Hematopoietic multipotent progenitor cell treated with erythropoietin and hydrocortisone succinate and interleukin-3 and kit ligand, for 17 days (in vitro differentiated cells): ENCODE data around the gene ERP27.

ENCODE experiments used
- DNase-seq: peaks from one replicate; pipeline ENCODE4 v3.0.0-alpha.2; 2015; ENCODE audit warnings: low spot score

ERP27 gene

GRCh38 chr12:14959916-14960496 lies 21.7 kb upstream of the ERP27 start:
- peak; percentile 17 for DNase-seq

DNA sequence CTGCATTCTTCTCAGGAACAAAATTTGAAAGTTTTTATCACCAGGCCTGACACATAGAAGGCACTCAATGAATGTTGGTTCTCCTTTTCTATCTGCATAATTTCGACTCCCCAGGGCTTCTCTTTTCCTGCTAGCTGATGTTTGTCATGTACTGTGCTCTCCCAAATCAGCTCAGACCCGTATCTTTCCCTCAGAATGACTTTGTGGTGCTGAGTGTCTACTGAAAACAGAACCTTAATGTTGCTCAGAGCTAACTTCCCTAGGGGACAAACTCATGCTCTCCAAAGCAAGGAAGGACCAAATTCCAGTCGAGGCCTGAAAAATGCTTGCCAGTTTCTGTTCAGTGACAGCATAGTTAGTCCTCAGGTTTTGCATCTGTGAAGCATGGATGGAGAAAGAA lies 21.1 kb upstream of the ERP27 start:
- DNase-seq: peak; percentile 47

DNA sequence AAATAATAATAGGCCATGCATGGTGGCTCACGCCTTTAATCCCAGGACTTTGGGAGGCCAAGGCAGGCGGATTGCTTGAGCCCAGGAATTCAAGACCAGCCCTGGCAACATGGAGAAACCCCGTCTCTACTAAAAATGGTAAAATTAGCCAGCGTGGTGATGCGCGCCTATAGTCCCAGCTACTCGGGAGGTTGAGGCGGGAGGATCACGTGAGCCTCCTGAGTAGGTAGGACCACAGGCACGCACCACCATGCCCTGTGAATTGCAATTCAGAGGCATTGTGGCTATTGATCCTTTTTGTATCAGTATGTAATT lies 20.7 kb upstream of the ERP27 start:
- peak; percentile 35 for DNase-seq

DNA sequence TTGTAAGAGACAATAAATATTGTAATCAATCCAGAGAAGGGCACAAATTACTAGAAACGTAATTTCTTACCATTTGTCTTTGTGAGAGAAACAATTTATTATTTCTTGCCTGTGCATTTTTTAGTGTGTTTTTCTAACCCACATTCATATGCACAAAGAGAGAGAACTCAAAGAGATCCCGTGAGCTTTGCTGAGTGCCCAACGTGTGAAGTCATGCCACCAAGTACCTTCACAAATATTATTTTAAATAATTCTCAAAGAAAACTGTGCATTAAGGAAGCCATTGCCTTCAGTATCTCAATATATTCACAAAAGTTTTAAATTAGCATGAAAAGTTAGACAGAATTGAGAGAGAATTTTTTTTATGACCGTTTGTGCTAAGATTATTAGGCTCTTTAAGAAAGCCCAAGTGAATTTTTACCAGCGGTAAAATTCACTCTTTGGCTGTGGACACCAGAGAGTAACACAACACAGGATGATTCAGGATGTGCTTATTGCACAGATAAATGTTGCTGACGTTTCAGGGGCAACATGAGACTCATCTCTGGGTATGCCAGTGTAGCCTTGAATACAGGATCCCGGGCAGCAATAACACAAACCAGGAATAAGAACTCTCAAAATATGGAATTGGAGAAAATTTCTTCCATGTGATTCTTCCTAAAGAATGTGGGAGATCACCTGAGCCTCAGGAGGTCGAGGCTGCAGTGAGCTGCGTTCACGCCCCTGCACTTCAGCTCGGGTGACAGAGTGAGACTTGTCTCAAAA lies 20.2 kb upstream of the ERP27 start:
- DNase-seq: peak; percentile 76

DNA sequence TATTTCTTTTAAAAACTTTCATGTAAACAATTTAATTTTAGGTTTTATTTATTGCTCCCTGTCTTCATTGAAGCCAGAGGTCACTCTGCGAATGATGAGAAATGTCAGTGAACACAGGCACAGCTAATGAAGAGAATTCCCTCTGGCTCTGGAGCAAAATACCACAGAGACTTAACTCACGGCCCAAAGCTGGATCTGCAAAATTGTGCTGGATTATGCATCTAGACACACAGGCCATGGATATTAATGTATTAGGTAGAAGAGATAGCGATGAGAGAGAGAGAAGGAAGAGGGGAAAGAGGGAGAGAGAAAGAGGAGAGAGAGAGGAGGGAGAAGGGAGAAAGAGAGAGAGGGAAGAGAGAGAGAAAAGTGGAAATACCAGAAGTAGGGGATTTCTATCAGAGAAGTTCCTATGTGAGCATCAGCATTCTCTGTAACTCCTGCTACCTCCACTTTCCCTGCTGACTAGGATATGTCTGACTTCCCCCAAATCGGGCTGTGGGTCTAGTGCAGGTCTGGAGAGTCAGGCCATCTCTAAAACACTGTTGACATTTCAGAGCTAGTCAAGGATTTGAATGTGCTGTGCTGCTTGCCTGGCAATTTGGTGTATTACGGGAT lies 19.3 kb upstream of the ERP27 start:
- DNase-seq: peak; percentile 33

DNA sequence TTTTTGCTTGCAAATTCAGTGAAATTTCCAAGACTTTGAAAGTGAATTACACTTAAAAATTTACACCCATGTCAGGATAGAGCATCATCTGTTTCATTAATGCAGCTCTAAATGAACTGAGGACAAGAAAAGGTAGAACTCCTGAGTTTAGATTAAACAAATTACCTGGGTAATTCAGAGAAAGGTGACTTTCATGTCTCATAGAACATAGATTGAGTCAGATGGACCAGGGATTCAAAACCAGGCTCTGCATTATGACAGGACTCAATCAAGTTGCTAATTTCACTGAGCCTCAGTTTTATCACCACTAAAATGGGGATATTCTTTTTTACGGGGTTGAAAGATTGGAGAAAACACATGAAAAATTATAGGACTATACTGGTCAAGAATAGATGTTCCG lies 18.6 kb upstream of the ERP27 start:
- no peak for DNase-seq

- DNase-seq: peak; percentile 13
Observed at GRCh38 chr12:14956024-14956891, 17.9 kb upstream of the ERP27 start.

GRCh38 chr12:14954269-14954668 lies 15.9 kb upstream of the ERP27 start:
- no peak for DNase-seq

DNA sequence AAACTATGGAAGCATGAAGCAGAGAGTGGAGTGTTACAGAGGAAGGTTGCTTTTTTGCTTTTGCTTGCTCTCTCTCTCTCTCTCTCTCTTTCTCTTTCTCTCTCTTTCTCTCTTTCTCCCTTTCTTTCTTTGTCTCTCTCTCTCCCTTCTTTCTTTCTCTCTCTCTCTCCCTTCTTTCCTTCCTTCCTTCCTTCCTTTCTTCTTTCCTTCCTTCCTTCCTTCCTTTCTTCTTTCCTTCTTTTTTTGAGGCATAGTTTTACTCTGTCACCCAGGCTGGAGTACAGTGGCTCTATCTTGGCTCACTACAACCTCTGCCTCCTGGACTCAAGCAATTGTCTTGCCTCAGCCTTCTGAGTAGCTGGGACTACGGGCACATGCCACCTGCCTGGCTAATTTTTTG lies 15.4 kb upstream of the ERP27 start:
- no peak for DNase-seq

- peak; percentile 33 for DNase-seq
Observed at GRCh38 chr12:14952299-14952921, 14.1 kb upstream of the ERP27 start.

- no peak for DNase-seq
Observed at GRCh38 chr12:14951851-14952250, 13.5 kb upstream of the ERP27 start.

DNA sequence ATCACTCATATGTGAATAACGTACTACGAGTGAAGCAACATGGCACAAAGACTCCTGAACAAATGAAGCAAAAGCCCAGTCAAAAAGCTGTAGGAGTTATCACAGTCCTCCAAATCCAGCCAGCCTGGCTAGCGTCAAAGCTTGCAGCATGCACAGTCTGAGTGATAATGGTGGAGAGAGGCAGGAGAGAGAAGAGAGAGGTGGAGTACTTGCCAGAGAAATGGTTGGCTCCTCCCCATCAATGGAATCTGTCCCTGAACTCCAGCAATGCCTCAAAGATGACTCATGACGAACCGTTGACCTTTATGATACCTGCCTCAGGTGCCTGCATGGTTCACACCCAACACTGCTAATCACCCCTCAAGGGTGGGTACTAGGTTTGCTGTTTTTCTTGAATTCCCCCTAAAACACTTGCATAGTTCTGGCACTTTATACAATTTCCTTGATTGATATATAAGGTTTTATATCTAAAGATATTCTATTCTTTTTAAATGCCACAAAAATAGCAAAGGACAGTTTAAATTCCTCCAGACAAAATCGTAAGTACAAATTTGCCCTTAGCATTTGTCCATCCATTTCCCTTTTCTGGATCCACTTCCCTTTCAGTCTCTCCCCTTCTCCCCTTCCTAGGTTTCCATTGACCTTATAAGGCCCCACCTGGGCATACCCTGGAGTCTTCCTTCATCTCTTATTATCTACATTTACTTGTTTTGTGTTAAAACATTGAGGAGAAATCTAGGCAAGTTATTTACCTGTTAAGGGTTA lies 12.8 kb upstream of the ERP27 start:
- DNase-seq: no peak

GRCh38 chr12:14950421-14950820 lies 12.1 kb upstream of the ERP27 start:
- DNase-seq: no peak

DNA sequence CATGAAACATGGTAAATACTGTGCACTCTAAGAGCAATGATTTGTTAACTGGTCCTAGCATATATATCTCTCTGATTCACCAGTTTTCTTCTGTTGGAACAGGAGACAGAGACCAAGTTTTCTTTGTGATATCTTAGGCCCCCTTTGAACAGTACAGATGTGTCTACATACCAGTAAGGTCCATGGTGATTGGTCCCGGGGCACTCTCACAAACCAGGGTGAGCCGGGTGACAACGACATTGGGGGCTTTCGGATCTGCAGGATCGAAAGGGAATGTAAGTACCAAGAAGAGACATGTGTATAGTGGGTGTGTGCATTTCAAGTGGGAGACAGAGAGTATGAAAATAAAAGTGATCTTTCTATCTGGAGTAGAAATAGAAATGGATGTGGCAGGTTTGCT lies 11.3 kb upstream of the ERP27 start:
- DNase-seq: no peak

DNA sequence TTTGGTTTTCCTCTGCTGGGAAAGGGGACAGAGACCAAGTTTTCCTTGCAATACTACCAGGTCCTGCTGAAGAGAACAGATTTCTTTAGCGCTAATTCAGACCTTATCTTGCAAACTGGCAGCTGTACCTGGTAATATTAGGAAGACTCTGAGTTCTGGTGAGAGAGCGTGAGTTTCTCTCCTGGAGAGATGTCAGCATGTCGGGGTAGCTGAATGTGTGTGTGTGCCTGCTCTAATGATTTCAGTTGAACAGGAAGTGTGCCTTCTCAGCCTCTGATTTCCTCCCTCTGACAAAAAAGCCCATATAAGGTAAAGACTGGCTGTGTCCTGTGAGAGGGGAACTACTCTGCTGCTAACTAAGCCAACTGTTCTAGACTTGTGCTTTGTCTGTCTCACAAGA lies 10.3 kb upstream of the ERP27 start:
- no peak for DNase-seq

DNA sequence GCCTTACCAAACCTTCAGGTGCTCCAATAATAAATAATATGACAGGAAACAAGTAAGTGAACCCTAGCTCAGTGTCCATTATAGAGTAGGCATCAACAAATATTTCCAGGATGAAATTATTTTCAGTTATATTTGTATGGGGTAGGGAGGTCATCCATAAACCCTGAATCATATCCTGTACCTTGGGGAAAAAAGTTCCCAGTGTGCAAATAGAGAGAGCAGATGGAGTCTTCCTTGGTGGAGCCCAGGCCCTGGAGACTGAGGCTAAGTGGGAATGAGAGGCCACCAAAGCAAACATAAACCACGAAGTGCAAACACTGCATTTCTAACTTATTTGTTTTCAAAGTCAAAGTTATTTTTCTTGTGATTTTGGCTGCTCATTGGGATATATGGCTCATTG lies 8.5 kb upstream of the ERP27 start:
- no peak for DNase-seq

- DNase-seq: no peak
Observed at GRCh38 chr12:14946162-14946561, 7.8 kb upstream of the ERP27 start.

DNA sequence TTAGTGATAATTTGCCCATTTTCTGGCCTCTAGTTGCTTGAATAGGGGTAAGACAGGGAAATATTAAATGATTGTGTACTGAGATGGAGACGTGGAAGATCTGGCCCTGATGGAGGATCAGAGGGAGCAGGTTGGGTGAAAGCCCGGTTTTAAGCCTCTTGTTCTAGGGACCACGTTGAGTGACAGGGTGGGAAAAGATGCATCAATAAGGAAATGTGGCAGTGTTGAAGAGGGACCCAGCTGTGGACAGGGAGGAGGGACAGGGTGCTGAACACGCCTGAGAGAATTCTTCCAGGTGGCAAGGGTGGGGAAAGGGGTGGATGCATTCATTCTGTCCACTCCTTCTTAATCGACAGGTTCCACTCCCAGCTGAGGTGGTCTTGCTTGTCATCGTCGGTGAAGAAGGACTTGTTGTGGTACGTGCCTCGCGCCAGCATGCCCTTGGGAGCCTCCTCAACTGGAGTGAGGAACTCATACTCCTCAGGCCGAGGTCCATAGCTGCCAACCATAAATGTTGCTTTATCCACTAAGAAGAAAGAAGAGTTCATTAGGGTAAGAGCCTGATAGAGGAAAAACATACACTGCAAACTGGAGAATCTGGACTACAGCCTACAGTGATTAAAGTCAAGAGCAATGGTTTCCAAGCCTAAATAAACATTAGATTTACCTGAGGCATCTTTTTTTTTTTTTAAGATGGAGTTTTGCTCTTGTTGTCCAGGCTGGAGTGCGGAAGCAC lies 4.0 kb upstream of the ERP27 start:
- DNase-seq: no peak

DNA sequence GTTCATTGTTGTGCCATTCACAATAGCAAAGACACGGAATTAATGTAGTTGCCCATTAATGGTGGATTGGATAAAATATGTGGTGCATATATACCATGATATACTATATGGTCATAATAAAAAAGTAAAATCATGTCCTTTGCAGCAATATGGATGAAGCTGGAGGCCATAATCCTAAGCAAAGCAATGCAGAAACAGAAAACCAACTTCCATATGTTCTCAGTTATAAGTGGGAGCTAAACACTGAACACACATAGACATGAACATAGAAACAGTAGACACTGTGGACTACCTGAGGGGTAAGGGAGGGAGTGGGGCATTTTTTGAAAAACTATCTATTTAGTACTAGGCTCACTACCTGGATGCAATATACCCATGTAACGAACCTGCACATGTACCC lies 3.0 kb upstream of the ERP27 start:
- no peak for DNase-seq

DNA sequence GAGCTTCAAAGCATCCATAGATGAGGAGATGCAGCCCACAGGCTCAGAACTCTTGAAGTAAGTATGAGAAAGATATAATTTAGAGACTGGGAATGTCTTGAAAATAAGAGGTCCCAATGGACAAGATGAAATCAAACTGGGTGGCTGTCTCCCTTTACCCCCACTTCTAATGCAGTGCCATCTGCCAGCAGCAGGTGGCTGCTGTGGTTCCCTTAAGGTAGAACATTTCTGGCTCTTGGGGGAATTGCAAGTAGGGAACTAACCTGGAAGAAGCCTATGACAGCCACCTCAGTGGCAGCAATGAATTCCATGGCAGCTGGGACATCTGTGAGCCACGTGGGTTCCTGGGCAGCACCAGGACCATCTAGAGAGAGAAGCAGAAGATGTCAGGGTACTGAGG lies 648 bp downstream of the ERP27 start:
- peak; percentile 40 for DNase-seq

GRCh38 chr12:14937014-14937413 lies 1.3 kb downstream of the ERP27 start:
- DNase-seq: no peak
